ENCODE results near the gene ENOX1. TPM values are rescaled to one million over a fixed set of nuclear protein-coding genes. Genes with fewer than 3 reads are reported as not detected.

Gene ENOX1
- total and polyA plus RNA-seq, 2 of the 13 experiments (the other 11 are each of a cell fraction or from before 2014, with no cell fraction given), result not detected

GRCh38 chr13:43475140-43475539 lies 311.6 kb downstream of the ENOX1 start (continued):
- no peak for TF ChIP-seq BRF2 (CRISPR knock-in tag; IDR thresholded peaks at IDR 0.05)
- TF ChIP-seq SIX1 (CRISPR knock-in tag; IDR thresholded peaks at IDR 0.05; ENCODE audit: borderline replicate concordance), result no peak
- TF ChIP-seq NR2F2 (IDR thresholded peaks at IDR 0.05; ENCODE audit: borderline replicate concordance, low read depth), result no peak
- TF ChIP-seq HNF4G (IDR thresholded peaks at IDR 0.05; ENCODE audit: borderline replicate concordance, low read depth, low read length), result no peak
- no peak for TF ChIP-seq HNF4G (CRISPR knock-in tag; IDR thresholded peaks at IDR 0.05; ENCODE audit: borderline replicate concordance, low read depth)
- no peak for TF ChIP-seq ZNF747 (CRISPR knock-in tag; IDR thresholded peaks at IDR 0.05; ENCODE audit: borderline replicate concordance)
- no peak for TF ChIP-seq ZNF142 (CRISPR knock-in tag; IDR thresholded peaks at IDR 0.05)
- no peak for TF ChIP-seq ZNF670 (CRISPR knock-in tag; IDR thresholded peaks at IDR 0.05; ENCODE audit: borderline replicate concordance)
- no peak for TF ChIP-seq FUBP1 (CRISPR knock-in tag; IDR thresholded peaks at IDR 0.05; ENCODE audit: borderline replicate concordance)
- no peak for TF ChIP-seq FOXK1 (CRISPR knock-in tag; IDR thresholded peaks at IDR 0.05; ENCODE audit: borderline replicate concordance, low read depth)
- TF ChIP-seq CREM (IDR thresholded peaks at IDR 0.05), result no peak
- no peak for TF ChIP-seq CREM (CRISPR knock-in tag; IDR thresholded peaks at IDR 0.05)
- no peak for TF ChIP-seq MAZ (IDR thresholded peaks at IDR 0.05; ENCODE audit: borderline replicate concordance, low read depth, low read length)
- no peak for TF ChIP-seq MAZ (CRISPR knock-in tag; IDR thresholded peaks at IDR 0.05; ENCODE audit: low read depth)
- no peak for TF ChIP-seq ZNF646 (CRISPR knock-in tag; IDR thresholded peaks at IDR 0.05)

Data from HepG2 (cell line).